HUES6 (cell line): ENCODE measurements around the gene NOS1AP.

ENCODE experiments used
- H3K27ac ChIP-seq: 2 replicates; pipeline ENCODE4 v1.7.0; 2013; ENCODE audit warnings: low read depth, mild to moderate bottlenecking, low read length, inconsistent platforms
- H3K27me3 ChIP-seq: 2 replicates; pipeline ENCODE4 v1.6.1; 2013; ENCODE audit warnings: low read length; ENCODE audit not compliant: control insufficient read depth, insufficient read depth
- H3K36me3 ChIP-seq: 2 replicates; pipeline ENCODE4 v1.6.1; 2013; ENCODE audit warnings: low read length; ENCODE audit not compliant: control insufficient read depth, insufficient read depth
- H3K4me1 ChIP-seq: 2 replicates; pipeline ENCODE4 v1.6.1; 2013; ENCODE audit warnings: low read length; ENCODE audit not compliant: control insufficient read depth, insufficient read depth
- H3K4me3 ChIP-seq: 2 replicates; pipeline ENCODE4 v1.5.1; 2013; ENCODE audit warnings: low read depth, low read length
- H3K9ac ChIP-seq: one replicate; pipeline ENCODE4 v1.6.1; 2013; ENCODE audit warnings: mild to moderate bottlenecking, low read length
- H3K9me3 ChIP-seq: 2 replicates; pipeline ENCODE4 v1.6.1; 2013; ENCODE audit warnings: low read depth, low read length; ENCODE audit not compliant: control insufficient read depth, insufficient read depth

The NOS1AP gene

DNA sequence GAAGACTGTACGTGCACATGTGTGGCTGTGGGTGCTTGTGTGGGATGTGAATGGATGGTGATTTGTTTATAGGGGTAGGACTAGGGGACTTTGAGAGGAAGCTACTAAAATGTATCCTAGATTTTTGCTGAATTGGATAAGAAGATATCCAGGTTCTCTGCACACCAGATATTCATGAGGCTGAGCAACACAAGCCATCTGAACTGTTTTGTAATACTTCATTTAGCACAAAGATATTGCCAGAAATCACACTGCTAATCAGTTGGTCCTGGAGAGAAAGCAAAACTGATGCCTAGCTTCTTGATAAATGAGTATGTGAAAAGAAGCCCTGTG is 135.3 kb downstream of the NOS1AP start:
- Histone ChIP-seq H3K9ac (no peak overlapping the region), H3K27ac (no peak overlapping the region), H3K36me3 (no peaks in the 10 kb centered on the region), H3K4me1 (peaks cover 28% of the 10 kb centered on the region), H3K27me3 (no peaks in the 10 kb centered on the region), H3K9me3 (no peaks in the 10 kb centered on the region), H3K4me3 (no peak overlapping the region)

DNA sequence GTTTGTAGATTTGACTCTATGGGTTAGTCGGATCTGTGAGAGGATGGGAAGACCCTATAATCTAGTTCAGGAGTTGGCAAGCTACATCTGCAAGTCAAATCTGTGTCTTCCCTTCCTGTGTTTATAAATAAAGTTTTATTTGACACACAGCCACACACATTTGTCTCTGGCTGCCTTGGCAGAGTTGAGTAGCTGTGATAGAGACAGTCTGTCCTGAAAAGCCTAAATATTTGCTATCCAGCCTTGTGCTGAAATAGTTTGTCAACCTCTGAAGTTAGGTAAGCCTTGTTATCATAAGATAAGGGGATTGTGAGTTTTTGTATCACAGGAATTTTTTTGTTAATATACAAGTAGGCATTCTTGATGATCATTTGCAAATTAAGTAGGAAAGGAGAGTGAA is 136.8 kb downstream of the NOS1AP start:
- Histone ChIP-seq H3K9ac (no peak overlapping the region), H3K27ac (no peak overlapping the region)

DNA sequence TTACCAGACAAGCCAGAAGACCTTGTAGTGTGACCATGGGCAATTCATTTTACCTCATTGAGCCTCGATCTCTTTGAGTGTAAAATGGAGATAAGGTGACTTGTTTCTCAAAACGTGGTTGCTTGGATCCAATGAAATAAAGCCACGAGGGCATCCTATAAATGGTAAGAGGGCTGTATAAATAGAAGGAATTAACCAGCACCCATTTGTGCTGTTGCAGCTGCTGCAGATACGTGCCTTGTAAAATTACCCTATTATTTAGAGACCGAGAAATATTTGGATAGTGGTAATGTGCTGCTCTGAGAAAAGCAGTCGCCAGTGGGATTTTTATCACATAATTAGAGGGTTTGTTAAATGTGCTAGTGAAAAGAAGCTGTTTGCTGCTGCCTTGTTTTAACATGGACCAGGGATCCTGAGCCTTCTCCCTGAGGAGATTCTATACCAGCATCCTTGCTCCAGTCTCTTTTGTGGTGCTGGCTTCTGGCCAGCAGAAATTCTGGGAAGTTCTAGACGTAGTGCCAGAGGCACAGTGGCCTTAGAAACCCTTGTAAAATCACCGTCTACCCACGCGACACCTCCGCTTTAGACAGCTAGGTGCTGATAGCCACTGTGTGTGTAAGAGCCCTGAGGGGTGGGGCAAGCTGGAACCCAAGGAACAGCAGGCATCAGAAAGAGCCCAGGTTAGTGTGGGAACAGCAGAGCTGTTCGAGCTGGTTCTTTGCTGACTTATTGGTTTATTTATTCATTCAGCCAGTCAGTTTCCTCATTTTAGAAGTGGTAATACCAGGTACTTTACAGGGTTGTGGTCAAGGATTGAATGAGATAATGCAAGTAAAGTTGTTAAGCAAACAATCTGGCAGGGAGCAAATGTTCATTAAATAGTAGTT is 137.5 kb downstream of the NOS1AP start:
- no peak overlapping the region for H3K27ac ChIP-seq
- peaks cover 38% of the 10 kb centered on the region for H3K4me1 ChIP-seq
- no peak overlapping the region for H3K4me3 ChIP-seq
- H3K9me3 ChIP-seq, result no peaks in the 10 kb centered on the region
- H3K9ac ChIP-seq, result no peak overlapping the region
- no peaks in the 10 kb centered on the region for H3K27me3 ChIP-seq
- H3K36me3 ChIP-seq, result no peaks in the 10 kb centered on the region

More for the DNA sequence above, 136.8 kb downstream of the NOS1AP start:
- no peaks in the 10 kb centered on the region for H3K36me3 ChIP-seq
- peaks cover 32% of the 10 kb centered on the region for H3K4me1 ChIP-seq
- H3K9me3 ChIP-seq, result no peaks in the 10 kb centered on the region
- H3K27me3 ChIP-seq, result no peaks in the 10 kb centered on the region
- H3K4me3 ChIP-seq, result no peak overlapping the region

DNA sequence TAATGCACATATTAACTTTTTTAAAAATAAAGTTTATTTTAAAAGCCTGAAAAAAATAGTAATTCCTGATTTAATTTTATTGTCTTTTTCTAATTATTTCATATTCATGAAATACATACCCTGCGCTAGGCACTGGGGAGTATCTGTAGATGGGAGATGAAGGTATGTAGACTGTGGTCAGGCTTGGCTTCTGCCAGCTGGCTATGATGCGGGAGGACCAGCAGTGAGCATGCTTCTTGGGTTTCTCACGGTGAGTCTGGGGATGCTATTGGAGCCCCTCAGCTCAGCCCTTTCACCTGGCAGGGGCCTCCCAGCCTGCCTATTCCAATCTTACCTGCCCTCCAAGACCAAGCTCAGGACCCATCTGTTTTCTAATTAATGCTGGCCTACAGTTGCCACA is 138.4 kb downstream of the NOS1AP start:
- H3K27ac ChIP-seq, result no peak overlapping the region
- H3K27me3 ChIP-seq, result no peaks in the 10 kb centered on the region
- no peak overlapping the region for H3K4me3 ChIP-seq
- no peaks in the 10 kb centered on the region for H3K9me3 ChIP-seq
- H3K36me3 ChIP-seq, result no peaks in the 10 kb centered on the region
- no peak overlapping the region for H3K9ac ChIP-seq
- H3K4me1 ChIP-seq, result peaks cover 43% of the 10 kb centered on the region

DNA sequence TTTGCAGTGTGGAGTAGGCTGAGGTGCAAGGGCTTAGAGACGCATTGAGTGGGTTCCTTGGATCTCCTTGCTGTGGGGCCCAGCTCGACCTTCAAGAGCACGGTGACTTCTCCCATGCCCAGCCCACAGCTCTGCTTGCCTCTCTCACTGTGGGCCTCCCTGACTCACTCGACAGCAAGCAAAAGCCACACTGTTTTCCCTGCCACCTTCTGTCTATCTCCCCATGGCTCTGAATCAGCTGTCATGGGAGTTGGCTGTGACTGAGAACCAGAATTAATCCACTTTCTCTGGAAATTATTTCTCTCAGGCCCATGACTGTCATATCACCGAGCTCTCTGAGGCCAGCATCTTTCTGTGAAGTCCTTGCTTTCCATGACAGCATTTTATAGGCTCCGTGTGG is 140.7 kb downstream of the NOS1AP start:
- Histone ChIP-seq H3K27ac (no peak overlapping the region), H3K4me1 (peaks cover 49% of the 10 kb centered on the region), H3K9me3 (no peaks in the 10 kb centered on the region), H3K4me3 (no peak overlapping the region), H3K27me3 (no peaks in the 10 kb centered on the region), H3K36me3 (no peaks in the 10 kb centered on the region), H3K9ac (no peak overlapping the region)

DNA sequence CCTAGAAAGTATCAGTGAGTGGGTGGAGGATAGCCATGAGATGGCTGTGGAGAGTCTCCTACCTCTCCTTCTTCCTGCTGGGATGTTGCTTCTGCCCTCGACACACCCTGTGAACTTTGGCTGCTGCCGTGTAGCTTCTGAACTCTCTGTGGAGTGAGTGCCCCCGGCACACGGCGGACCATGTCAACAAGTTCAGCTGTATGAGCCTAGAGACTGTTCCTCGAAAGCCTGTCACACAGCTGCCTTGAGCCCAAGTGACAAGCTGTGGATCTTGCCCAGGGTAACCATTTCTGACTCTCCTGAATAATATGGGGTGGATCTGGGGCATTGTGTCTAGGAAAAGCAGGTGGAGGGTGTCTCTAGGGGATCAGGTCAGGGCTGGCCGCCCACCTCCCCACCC is 143.2 kb downstream of the NOS1AP start:
- Histone ChIP-seq H3K36me3 (no peaks in the 10 kb centered on the region), H3K9me3 (no peaks in the 10 kb centered on the region), H3K9ac (no peak overlapping the region), H3K4me3 (no peak overlapping the region), H3K27ac (no peak overlapping the region), H3K27me3 (no peaks in the 10 kb centered on the region), H3K4me1 (peaks cover 41% of the 10 kb centered on the region)

DNA sequence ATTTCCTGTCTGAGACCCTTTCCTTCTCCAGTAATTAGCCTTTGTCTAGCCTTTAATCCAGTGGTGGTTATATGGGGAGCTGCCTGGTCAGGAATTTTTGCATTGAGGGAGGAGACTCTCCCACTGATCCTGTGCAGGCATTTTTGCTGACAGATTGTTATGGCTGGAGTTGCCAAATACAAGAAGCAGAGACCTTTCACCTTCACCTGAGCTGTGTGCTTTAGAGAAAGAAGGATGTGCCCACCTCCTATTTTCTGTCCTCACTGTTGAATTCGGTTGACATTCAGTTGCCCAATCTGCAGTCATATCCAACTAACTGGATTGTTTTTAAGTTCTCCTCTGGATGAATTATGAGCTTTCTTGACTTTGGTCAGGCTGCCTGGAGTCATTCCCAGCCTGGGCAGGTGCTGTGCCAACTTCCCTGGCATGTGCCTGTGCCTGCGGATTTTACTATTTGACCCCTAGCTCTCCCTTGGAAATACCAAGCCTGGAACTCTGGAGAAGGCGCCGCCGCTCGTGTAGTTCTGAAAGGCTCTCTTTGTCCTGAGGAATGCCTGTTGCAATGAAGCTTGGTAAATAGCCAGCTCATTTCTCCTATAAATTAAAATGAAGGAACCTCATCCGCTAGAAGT is 143.9 kb downstream of the NOS1AP start:
- Histone ChIP-seq H3K9ac (no peak overlapping the region), H3K27ac (no peak overlapping the region), H3K4me3 (no peak overlapping the region), H3K36me3 (no peaks in the 10 kb centered on the region), H3K27me3 (no peaks in the 10 kb centered on the region), H3K4me1 (peaks cover 45% of the 10 kb centered on the region), H3K9me3 (no peaks in the 10 kb centered on the region)

DNA sequence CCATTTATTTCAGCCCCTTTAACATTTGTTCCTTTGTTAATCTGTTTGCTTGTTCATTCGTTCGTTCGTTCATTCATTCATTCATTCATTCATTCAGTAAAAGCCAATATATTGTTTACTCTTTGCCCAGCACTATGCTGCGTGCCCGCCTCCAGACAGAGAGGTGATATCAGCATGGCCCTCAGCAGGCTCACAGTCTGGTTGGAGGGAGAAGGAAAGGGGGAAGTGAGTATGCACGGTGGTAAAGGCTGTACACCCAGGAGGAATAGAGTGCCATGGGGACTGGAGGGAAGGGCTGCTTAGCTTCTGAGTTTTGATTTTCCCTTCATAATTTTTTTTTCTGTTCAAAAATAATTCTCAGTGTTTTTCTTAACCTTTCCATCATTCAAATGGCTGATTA is 144.7 kb downstream of the NOS1AP start:
- no peak overlapping the region for H3K27ac ChIP-seq
- H3K36me3 ChIP-seq, result no peaks in the 10 kb centered on the region
- no peak overlapping the region for H3K4me3 ChIP-seq
- H3K9ac ChIP-seq, result no peak overlapping the region
- peaks cover 53% of the 10 kb centered on the region for H3K4me1 ChIP-seq
- no peaks in the 10 kb centered on the region for H3K9me3 ChIP-seq
- H3K27me3 ChIP-seq, result no peaks in the 10 kb centered on the region

DNA sequence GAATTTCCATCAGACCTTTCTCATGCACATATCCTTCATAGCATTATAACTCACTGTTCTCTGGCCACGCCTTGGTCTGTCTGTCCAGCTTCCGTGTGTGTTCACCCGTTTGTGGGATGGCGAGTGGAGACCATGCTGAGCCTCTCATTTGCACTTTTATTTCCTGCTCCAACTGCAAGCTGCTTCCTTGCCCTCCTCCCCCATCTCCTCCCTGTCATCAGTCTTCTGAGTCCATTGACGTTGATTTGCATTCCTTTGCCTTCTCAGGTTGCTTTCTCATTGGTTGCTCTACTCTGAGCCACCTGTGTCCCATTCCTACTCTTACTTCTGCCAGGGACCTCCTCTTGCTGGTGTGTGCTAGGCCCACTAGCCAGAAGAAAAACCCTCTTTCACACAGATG is 146.4 kb downstream of the NOS1AP start:
- no peak overlapping the region for H3K4me3 ChIP-seq
- H3K36me3 ChIP-seq, result no peaks in the 10 kb centered on the region
- H3K4me1 ChIP-seq, result peaks cover 70% of the 10 kb centered on the region
- H3K27me3 ChIP-seq, result no peaks in the 10 kb centered on the region
- no peak overlapping the region for H3K9ac ChIP-seq
- H3K9me3 ChIP-seq, result no peaks in the 10 kb centered on the region
- no peak overlapping the region for H3K27ac ChIP-seq

DNA sequence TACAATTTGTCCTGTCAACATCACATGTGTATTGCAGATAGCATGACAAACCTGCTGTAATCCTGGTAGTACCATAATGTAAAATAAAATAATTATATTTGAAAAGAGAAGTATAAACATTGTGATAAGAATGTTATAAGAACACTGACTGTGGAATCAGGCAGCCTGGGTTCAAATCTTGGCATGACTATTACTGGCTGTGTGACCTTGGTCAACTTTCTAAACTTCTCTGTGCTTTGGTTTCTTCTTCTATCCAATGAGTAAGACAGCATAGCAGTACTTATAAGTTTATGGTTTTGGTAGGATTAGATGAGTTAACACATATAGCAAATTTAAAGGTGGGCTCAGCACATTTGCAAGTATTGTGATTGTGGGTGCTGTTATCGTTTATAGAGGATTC is 147.1 kb downstream of the NOS1AP start:
- Histone ChIP-seq H3K9me3 (no peaks in the 10 kb centered on the region), H3K36me3 (no peaks in the 10 kb centered on the region), H3K4me1 (peaks cover 70% of the 10 kb centered on the region), H3K27me3 (no peaks in the 10 kb centered on the region), H3K4me3 (no peak overlapping the region), H3K9ac (no peak overlapping the region), H3K27ac (no peak overlapping the region)

DNA sequence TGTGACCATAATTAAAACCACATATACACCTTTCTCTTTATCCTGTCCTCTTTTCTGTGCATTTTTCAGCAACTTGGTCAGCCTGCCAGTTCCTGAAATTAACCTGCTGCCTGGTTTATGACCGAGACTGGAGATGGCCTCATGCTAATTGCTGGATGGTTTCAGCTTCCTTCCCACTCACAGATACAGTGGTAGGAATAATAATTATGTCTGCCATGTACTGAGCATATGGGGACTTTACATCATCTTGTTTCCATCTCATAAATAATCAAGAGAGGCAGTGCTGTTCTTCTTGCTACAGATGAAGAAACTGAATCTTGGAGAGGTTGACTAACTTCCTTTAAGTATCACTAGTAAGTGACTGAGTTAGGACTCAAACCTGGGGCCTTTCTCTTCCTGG is 148.2 kb downstream of the NOS1AP start:
- H3K4me3 ChIP-seq, result no peak overlapping the region
- H3K27ac ChIP-seq, result no peak overlapping the region
- H3K9me3 ChIP-seq, result no peaks in the 10 kb centered on the region
- no peaks in the 10 kb centered on the region for H3K36me3 ChIP-seq
- peaks cover 69% of the 10 kb centered on the region for H3K4me1 ChIP-seq
- H3K9ac ChIP-seq, result no peak overlapping the region
- H3K27me3 ChIP-seq, result no peaks in the 10 kb centered on the region
